Measurements from ENCODE around the gene NHLRC1.

NHLRC1 gene

GRCh38 chr6:18138906-18139305 is 16.4 kb upstream of the NHLRC1 start:
- DNase-seq (ENCODE audit: low read depth): no peak

GRCh38 chr6:18136260-18136659 is 13.8 kb upstream of the NHLRC1 start:
- DNase-seq (ENCODE audit: low read depth): no peak

- DNase-seq (ENCODE audit: low read depth): no peak
These were observed 12.7 kb upstream of the NHLRC1 start for GRCh38 chr6:18135171-18135570.

GRCh38 chr6:18132346-18132745 is 9.9 kb upstream of the NHLRC1 start:
- no peak for DNase-seq (ENCODE audit: low read depth)

- DNase-seq (ENCODE audit: low read depth): peak; percentile 62
These were observed 3.6 kb upstream of the NHLRC1 start for GRCh38 chr6:18126121-18126520.

- no peak for DNase-seq (ENCODE audit: low read depth)
These were observed 823 bp downstream of the NHLRC1 start for GRCh38 chr6:18121580-18122127.

- no peak for DNase-seq (ENCODE audit: low read depth)
These were observed 3.2 kb downstream of the NHLRC1 start for GRCh38 chr6:18119236-18119635.

- peak; percentile 37 for DNase-seq (ENCODE audit: low read depth)
These were observed 4.1 kb downstream of the NHLRC1 start for GRCh38 chr6:18118330-18118729.

GRCh38 chr6:18117136-18117535 is 5.3 kb downstream of the NHLRC1 start:
- no peak for DNase-seq (ENCODE audit: low read depth)

- DNase-seq (ENCODE audit: low read depth): no peak
These were observed 7.1 kb downstream of the NHLRC1 start for GRCh38 chr6:18115356-18115755.

GRCh38 chr6:18110162-18110561 is 12.3 kb downstream of the NHLRC1 start:
- no peak for DNase-seq (ENCODE audit: low read depth)

- no peak for DNase-seq (ENCODE audit: low read depth)
These were observed 15.4 kb downstream of the NHLRC1 start for GRCh38 chr6:18107061-18107460.

- no peak for DNase-seq (ENCODE audit: low read depth)
These were observed 19.5 kb downstream of the NHLRC1 start for GRCh38 chr6:18102783-18103509.

- DNase-seq (ENCODE audit: low read depth): no peak
These were observed 20.6 kb downstream of the NHLRC1 start for GRCh38 chr6:18101873-18102272.

- no peak for DNase-seq (ENCODE audit: low read depth)
These were observed 21.2 kb downstream of the NHLRC1 start for GRCh38 chr6:18101271-18101670.

- DNase-seq (ENCODE audit: low read depth): no peak
These were observed 22.2 kb downstream of the NHLRC1 start for GRCh38 chr6:18100296-18100695.

GRCh38 chr6:18099511-18099910 is 23.0 kb downstream of the NHLRC1 start:
- no peak for DNase-seq (ENCODE audit: low read depth)

GRCh38 chr6:18096423-18096822 is 26.1 kb downstream of the NHLRC1 start:
- no peak for DNase-seq (ENCODE audit: low read depth)

- DNase-seq (ENCODE audit: low read depth): no peak
These were observed 31.1 kb downstream of the NHLRC1 start for GRCh38 chr6:18091382-18091781.

GRCh38 chr6:18090349-18090786 is 32.1 kb downstream of the NHLRC1 start:
- no peak for DNase-seq (ENCODE audit: low read depth)

GRCh38 chr6:18088419-18089296 is 33.8 kb downstream of the NHLRC1 start:
- no peak for DNase-seq (ENCODE audit: low read depth)

- DNase-seq (ENCODE audit: low read depth): no peak
These were observed 34.9 kb downstream of the NHLRC1 start for GRCh38 chr6:18087396-18088165.

Measured in fibroblast of gingiva (primary cell).